Neutrophil (primary cell): Measurements from ENCODE around the gene MTCL1.

Experiments
- H3K27ac ChIP-seq: fragments of 200-600 bp; sonication (generic); 2 replicates; pipeline ENCODE4 v1.5.1; 2016; ENCODE audit warnings: mild to moderate bottlenecking, moderate library complexity
- H3K27me3 ChIP-seq: fragments of 200-600 bp; sonication (generic); 2 replicates; pipeline ENCODE4 v1.6.0; 2016; ENCODE audit warnings: mild to moderate bottlenecking
- H3K36me3 ChIP-seq: fragments of 200-600 bp; sonication (generic); 2 replicates; pipeline ENCODE4 v1.5.1; 2017
- H3K4me1 ChIP-seq, 2 experiments: fragments of 200-600 bp in 1 of 2; sonication (generic) in 1 of 2; 1 replicate in 1 of 2; 2 replicates in 1 of 2; pipeline versions ENCODE4 v1.5.1 to v1.6.1; 2013 to 2016; ENCODE audit warnings: low read depth in 1 of 2, low read length in 1 of 2, mild to moderate bottlenecking in 1 of 2, moderate library complexity in 1 of 2; ENCODE audit not compliant: control insufficient read depth in 1 of 2, insufficient read depth in 1 of 2
- H3K4me3 ChIP-seq, 2 experiments: fragments of 200-600 bp in 1 of 2; sonication (generic) in 1 of 2; 1 replicate in 1 of 2; 2 replicates in 1 of 2; pipeline ENCODE4 v1.5.1; 2013 to 2016; ENCODE audit warnings: low read depth in 1 of 2, low read length in 1 of 2, mild to moderate bottlenecking in 1 of 2, moderate library complexity in 1 of 2
- H3K9me3 ChIP-seq: fragments of 200-600 bp; sonication (generic); 2 replicates; pipeline ENCODE4 v1.5.1; 2016
- CTCF ChIP-seq: fragments of 200-600 bp; sonication (generic); IDR thresholded peaks from 2 replicates; pipeline ENCODE4 v1.5.1; 2016; ENCODE audit warnings: antibody characterized with exemption

MTCL1 gene

GRCh38 chr18:8825729-8826375 is 120.5 kb downstream of the MTCL1 start:
- H3K4me3 ChIP-seq: no peak overlapping the region
- H3K9me3 ChIP-seq: no peaks in the 10 kb centered on the region
- no peaks in the 10 kb centered on the region for H3K36me3 ChIP-seq

GRCh38 chr18:8826514-8826913 is 121.2 kb downstream of the MTCL1 start:
- H3K27ac ChIP-seq: no peak overlapping the region
- H3K4me3 ChIP-seq: no peak overlapping the region
- H3K9me3 ChIP-seq: no peaks in the 10 kb centered on the region
- no peaks in the 10 kb centered on the region for H3K27me3 ChIP-seq
- H3K4me1 ChIP-seq: peaks cover 3 to 7% of the 10 kb centered on the region in 2 experiments
- no peak for TF ChIP-seq CTCF
- H3K36me3 ChIP-seq: no peaks in the 10 kb centered on the region

More at GRCh38 chr18:8825729-8826375, 120.5 kb downstream of the MTCL1 start:
- H3K4me1 ChIP-seq: peaks cover 3 to 7% of the 10 kb centered on the region in 2 experiments
- H3K27me3 ChIP-seq: no peaks in the 10 kb centered on the region
- no peak for TF ChIP-seq CTCF
- no peak overlapping the region for H3K27ac ChIP-seq

GRCh38 chr18:8826971-8827370 is 121.6 kb downstream of the MTCL1 start:
- Histone ChIP-seq H3K27me3 (no peaks in the 10 kb centered on the region), H3K4me3 (no peak overlapping the region), H3K27ac (no peak overlapping the region), H3K9me3 (no peaks in the 10 kb centered on the region), H3K4me1 (peaks cover 3 to 7% of the 10 kb centered on the region in 2 experiments), H3K36me3 (no peaks in the 10 kb centered on the region)
- TF ChIP-seq CTCF: no peak

GRCh38 chr18:8828300-8828699 is 122.9 kb downstream of the MTCL1 start:
- H3K27ac ChIP-seq: no peak overlapping the region
- no peaks in the 10 kb centered on the region for H3K27me3 ChIP-seq
- TF ChIP-seq CTCF: no peak
- peaks cover 3 to 7% of the 10 kb centered on the region in 2 experiments for H3K4me1 ChIP-seq
- H3K4me3 ChIP-seq: no peak overlapping the region
- H3K9me3 ChIP-seq: no peaks in the 10 kb centered on the region
- no peaks in the 10 kb centered on the region for H3K36me3 ChIP-seq

GRCh38 chr18:8828798-8829197 is 123.4 kb downstream of the MTCL1 start:
- H3K9me3 ChIP-seq: no peaks in the 10 kb centered on the region
- no peak overlapping the region for H3K4me3 ChIP-seq
- H3K4me1 ChIP-seq: peaks cover 3 to 7% of the 10 kb centered on the region in 2 experiments
- H3K27me3 ChIP-seq: no peaks in the 10 kb centered on the region
- TF ChIP-seq CTCF: no peak
- H3K36me3 ChIP-seq: no peaks in the 10 kb centered on the region
- no peak overlapping the region for H3K27ac ChIP-seq
